ENCODE results near the gene PPARD. TPM values are rescaled to one million over a fixed set of nuclear protein-coding genes. Genes with fewer than 3 reads are reported as not detected.

PPARD gene
- total RNA-seq, 4 donors from 2014 or later: 6.4 to 37.6 (median 14.3) TPM

GRCh38 chr6:35297601-35298481 is 44.5 kb upstream of the PPARD start, which contains the start of gene DEF6:
Gene DEF6 (plus strand): TSS chr6:35297818. CDS start chr6:35297857, 39 bp downstream.
- DNase-seq (ENCODE audit: low spot score) (no peak), ATAC-seq (ENCODE audit: low FRiP score) (peak; percentile 87)
- peak in 1 of 3 donors; percentile 19 for TF ChIP-seq CTCF (IDR thresholded peaks at IDR 0.05)

- DNase-seq (ENCODE audit: low spot score): no peak
- ATAC-seq (ENCODE audit: low FRiP score): no peak
- TF ChIP-seq CTCF (IDR thresholded peaks at IDR 0.05): no peak
Observed at GRCh38 chr6:35298625-35299140, 43.7 kb upstream of the PPARD start.

DNA sequence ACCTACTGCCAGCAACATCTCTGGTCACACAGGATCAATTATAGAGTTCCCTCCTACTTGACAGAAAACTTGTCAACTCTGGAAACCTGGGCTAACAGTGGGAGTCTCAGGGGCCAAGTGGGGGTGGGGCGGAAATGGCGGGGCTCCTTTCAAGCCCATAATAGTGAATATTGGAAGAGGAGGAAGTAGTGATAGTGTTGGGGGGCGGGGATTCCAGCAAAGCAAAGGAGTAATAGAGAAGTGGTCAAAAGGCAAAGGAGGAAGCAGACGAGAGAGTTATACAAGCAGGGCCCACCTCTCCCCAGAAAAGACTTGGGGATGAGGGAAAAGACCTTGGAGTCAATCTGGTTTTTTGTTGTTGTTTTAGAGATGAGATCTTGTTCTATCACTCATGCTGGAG is 42.7 kb upstream of the PPARD start:
- DNase-seq (ENCODE audit: low spot score) (no peak), ATAC-seq (ENCODE audit: low FRiP score) (no peak)
- TF ChIP-seq CTCF (IDR thresholded peaks at IDR 0.05): no peak

- DNase-seq (ENCODE audit: low spot score) (no peak), ATAC-seq (ENCODE audit: low FRiP score) (no peak)
- TF ChIP-seq CTCF (IDR thresholded peaks at IDR 0.05): no peak
Observed at GRCh38 chr6:35300848-35301247, 41.5 kb upstream of the PPARD start.

DNA sequence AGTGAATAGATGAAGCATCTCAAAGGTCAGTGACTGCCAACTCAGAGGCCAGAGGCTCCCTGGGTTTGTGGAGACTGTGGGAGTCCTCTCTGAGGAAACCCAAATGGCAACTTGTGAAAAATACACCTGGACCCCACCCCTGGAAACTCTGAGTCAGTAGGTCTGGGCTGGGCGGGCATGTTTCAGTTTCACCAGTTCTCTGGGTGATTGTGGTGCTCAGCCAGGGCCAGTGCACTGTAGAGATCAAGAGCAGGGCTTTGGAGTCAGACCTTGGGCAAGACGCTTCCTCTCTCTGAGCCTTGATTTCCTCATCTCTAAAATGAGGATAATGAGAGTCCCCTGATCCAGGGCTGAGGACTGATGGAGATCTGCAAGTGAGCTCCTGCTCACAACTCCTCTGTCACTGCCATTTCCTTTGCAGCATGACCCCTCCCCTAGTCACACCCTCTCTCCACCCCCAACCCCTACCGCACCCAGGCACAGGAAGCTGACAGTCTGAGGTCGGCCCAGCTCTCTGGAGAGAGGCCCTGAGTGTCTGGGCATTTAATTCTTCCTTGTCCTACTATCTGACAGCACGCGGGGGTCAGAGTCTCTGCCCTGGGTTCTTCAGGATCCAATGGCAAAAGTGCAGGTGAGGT is 39.6 kb upstream of the PPARD start:
- ATAC-seq (ENCODE audit: low FRiP score) (peak; percentile 67), DNase-seq (ENCODE audit: low spot score) (no peak)
- TF ChIP-seq CTCF (IDR thresholded peaks at IDR 0.05): no peak

DNA sequence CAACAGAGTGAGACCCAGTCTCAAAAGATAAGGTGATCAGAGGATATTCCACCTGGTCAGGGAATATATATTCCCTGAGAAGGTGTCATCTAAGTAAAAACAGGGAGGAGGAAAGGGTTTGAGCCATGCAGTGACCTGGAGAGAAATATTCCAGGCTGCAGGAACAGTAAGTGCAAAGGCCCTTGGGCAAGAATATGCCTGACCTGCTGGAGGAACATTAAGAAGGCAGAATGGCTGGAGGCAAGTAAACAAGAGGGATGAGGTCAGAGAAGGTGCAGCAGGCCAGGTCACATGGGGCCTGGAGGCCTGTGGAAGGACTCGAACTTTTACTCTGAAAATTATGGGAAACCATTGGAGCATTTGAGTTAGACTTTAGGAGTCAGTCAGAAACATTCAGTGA is 38.1 kb upstream of the PPARD start:
- DNase-seq (ENCODE audit: low spot score): no peak
- no peak for TF ChIP-seq CTCF (IDR thresholded peaks at IDR 0.05)
- no peak for ATAC-seq (ENCODE audit: low FRiP score)
